Measurements from ENCODE around the gene UIMC1. TPM values are rescaled to one million over a fixed set of nuclear protein-coding genes. Genes with fewer than 3 reads are reported as not detected.

Gene UIMC1
- total RNA-seq, 1 donor from 2014 or later = 39.1 TPM

- no peak for DNase-seq (ENCODE audit: low spot score)
Observed at GRCh38 chr5:176955895-176956294, 50.7 kb downstream of the UIMC1 start.

- DNase-seq (ENCODE audit: low spot score) = no peak
Observed at GRCh38 chr5:176954050-176954449, 52.5 kb downstream of the UIMC1 start.

- DNase-seq (ENCODE audit: low spot score) = no peak
Observed at GRCh38 chr5:176952531-176953193, 53.9 kb downstream of the UIMC1 start.

- no peak for DNase-seq (ENCODE audit: low spot score)
Observed at GRCh38 chr5:176948458-176948857, 58.1 kb downstream of the UIMC1 start.

GRCh38 chr5:176947847-176948246, 58.7 kb downstream of the UIMC1 start:
- DNase-seq (ENCODE audit: low spot score) = no peak

- no peak for DNase-seq (ENCODE audit: low spot score)
Observed at GRCh38 chr5:176944268-176944667, 62.3 kb downstream of the UIMC1 start.

- DNase-seq (ENCODE audit: low spot score) = no peak
Observed at GRCh38 chr5:176943816-176944215, 62.8 kb downstream of the UIMC1 start.

- no peak for DNase-seq (ENCODE audit: low spot score)
Observed at GRCh38 chr5:176941951-176942350, 64.6 kb downstream of the UIMC1 start.

GRCh38 chr5:176938472-176938871, 68.1 kb downstream of the UIMC1 start:
- DNase-seq (ENCODE audit: low spot score) = no peak

- DNase-seq (ENCODE audit: low spot score) = no peak
Observed at GRCh38 chr5:176935017-176935416, 71.6 kb downstream of the UIMC1 start.

- DNase-seq (ENCODE audit: low spot score) = no peak
Observed at GRCh38 chr5:176934309-176934930, 72.2 kb downstream of the UIMC1 start.

- no peak for DNase-seq (ENCODE audit: low spot score)
Observed at GRCh38 chr5:176929654-176930053, 76.9 kb downstream of the UIMC1 start.

- no peak for DNase-seq (ENCODE audit: low spot score)
Observed at GRCh38 chr5:176927562-176927961, 79.0 kb downstream of the UIMC1 start.

GRCh38 chr5:176922817-176923216, 83.8 kb downstream of the UIMC1 start:
- no peak for DNase-seq (ENCODE audit: low spot score)

GRCh38 chr5:176921714-176922113, 84.9 kb downstream of the UIMC1 start:
- DNase-seq (ENCODE audit: low spot score) = no peak

- no peak for DNase-seq (ENCODE audit: low spot score)
Observed at GRCh38 chr5:176918613-176919012, 88.0 kb downstream of the UIMC1 start.

GRCh38 chr5:176916337-176916736, 90.2 kb downstream of the UIMC1 start:
- no peak for DNase-seq (ENCODE audit: low spot score)

GRCh38 chr5:176915906-176916305, 90.7 kb downstream of the UIMC1 start:
- no peak for DNase-seq (ENCODE audit: low spot score)

- DNase-seq (ENCODE audit: low spot score) = no peak
Observed at GRCh38 chr5:176912115-176912514, 94.5 kb downstream of the UIMC1 start.

GRCh38 chr5:176908675-176909368, 97.8 kb downstream of the UIMC1 start:
- DNase-seq (ENCODE audit: low spot score) = no peak

GRCh38 chr5:176906796-176907195, 99.8 kb downstream of the UIMC1 start:
- no peak for DNase-seq (ENCODE audit: low spot score)

- no peak for DNase-seq (ENCODE audit: low spot score)
Observed at GRCh38 chr5:176906126-176906525, 100.5 kb downstream of the UIMC1 start.

GRCh38 chr5:176904276-176904675, 102.3 kb downstream of the UIMC1 start:
- DNase-seq (ENCODE audit: low spot score) = no peak

Measured in mesenteric fat pad (tissue), 1 donor.